GM18502 (cell line): Measurements from ENCODE around the gene LGALS8.

Experiments used
- ATAC-seq: cut with Tn5 transposase; IDR thresholded peaks from one replicate; pipeline ENCODE4 v1.9.1; 2021; ENCODE audit warnings: mild to moderate bottlenecking; ENCODE audit not compliant: unreplicated experiment, poor library complexity

The LGALS8 gene

DNA sequence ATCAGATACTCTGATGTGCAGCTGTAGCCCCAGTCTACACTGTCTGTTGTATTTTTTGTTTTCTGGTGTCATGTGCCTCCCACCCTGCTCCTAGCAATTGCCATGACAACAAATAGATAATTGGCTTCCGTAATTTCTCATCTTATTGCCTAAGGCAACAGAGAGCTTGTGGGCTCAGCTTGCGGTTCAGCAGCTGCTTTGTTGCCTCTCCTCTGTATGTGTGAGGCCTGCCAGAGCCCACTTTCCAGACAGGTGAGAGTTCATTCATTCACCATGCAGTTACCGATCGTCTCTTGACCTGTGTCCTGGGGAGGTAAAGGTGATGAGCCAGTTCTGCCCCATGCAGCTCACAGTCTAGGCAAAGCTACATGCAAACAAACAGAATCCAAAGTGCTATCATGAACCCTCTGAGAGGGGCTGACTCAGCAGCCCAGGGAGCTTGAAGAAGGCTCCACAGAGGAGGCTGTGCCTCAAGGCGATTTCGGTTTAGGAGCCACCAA is 11.9 kb downstream of the LGALS8 start:
- no peak for ATAC-seq

DNA sequence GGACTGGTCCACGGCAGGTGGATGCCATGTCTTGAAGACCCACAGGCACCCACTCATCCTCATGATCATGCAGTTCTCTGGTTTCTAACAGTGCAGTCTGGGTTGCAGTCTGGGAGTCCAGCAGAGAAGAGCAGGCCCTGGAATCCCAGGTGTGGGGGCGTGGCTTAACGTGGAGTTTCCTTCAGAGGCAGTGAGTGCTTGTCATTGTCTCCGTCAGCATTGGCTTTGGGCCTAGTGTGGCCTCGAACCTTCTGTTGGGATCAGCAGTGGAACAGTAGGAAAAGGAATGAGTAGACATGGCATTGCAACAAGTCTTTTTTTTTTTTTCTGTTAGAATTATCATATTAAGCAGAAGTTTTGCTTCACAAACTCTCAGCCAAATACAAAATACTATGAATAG is 12.8 kb downstream of the LGALS8 start:
- no peak for ATAC-seq

DNA sequence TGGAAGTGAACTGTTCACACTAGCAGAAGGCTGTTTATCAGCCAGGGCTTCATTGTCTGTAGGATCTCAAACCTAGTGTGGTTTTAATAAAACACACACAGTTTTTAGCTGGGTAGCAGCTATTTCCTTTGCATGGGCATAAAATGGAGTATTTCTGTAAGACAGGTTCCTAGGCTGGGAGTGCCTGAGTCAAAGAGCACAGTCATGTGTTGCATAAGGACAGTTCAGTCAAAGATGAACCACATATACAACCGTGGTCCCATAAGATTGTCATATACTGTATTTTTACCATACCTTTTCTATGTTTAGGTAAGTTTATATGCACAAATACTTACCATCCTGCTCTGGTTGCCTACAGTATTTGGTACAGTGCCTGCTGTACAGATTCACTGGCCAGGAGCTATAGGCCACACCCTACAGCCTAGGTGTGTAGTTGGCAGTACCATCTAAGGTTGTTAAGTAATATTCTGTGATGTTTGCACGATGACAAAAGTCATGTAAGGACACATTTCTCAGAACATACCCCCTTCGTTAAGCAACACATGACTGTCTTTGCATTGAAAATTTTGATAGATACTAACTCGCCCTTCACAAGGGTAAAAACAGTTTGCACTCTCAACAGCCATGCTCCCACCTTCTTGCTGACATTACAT is 17.2 kb downstream of the LGALS8 start:
- no peak for ATAC-seq

DNA sequence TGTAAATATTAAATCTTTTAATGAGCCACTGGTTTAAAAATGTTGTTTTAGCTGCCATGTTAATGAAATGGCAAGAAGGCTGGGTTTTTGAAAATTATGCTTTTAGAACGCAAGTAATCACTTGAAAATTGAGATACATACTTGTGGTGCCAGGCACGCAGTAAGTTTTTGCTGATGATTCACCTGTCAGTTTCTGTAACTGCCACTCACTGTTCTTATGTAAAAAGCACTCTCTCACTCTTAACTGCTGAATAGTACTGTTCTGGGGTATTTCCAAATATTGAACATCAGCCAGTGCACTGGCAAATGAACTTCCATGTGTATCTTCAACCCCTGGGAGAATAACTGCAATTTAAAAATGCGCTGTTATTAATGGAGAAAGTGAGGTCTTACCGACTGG is 17.9 kb downstream of the LGALS8 start:
- ATAC-seq = no peak

DNA sequence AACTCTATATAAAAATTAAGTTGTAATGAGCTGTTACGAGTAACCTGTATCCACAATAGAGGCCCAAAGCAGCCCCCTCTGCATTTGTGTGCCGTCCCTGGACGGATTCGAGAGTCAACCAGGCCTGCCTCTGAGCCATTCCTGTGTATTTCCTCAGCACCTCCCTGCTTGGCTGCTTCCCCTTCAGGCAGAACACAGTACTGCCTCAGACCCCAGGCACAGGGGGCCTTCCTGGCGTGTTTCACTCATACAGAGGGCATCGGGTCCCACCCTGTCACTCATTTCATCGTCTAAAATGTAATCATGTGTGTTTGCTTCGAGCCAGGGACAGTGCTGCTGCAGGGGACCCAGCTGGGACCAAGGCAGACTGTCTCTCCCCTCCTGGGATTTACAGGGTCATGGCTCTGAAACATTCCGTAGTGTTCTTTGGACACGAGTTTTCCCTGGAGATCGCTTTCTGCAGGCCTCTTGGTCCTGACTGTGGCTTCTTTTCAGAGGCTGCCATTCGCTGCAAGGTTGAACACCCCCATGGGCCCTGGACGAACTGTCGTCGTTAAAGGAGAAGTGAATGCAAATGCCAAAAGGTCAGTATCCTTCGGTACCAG is 19.4 kb downstream of the LGALS8 start:
- ATAC-seq = no peak

DNA sequence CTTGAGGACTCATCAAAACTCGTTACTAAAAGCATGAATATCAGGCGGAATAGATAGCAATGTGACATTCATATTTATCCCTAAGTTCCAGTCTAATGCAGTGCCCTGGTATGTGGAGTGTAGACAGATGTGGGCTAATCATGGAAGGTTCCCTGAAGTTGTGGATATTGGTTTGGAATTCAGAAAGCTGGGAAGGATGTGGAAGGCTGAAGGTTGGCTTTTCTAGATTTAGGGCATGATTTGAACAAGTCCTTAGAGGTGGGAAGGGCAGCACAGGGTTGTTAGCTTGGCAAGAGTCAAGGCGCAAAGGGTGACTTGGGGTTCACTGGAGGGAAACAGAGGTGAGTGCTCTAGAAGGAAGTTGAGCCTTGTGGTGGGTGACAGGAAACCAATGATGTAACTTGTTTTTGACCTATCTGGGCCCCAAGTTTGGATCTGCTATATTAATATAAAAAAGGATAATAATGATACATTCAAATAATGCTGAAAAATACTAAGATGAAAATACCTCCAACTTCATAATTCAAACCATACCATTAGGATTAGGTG is 21.9 kb downstream of the LGALS8 start:
- ATAC-seq = no peak

DNA sequence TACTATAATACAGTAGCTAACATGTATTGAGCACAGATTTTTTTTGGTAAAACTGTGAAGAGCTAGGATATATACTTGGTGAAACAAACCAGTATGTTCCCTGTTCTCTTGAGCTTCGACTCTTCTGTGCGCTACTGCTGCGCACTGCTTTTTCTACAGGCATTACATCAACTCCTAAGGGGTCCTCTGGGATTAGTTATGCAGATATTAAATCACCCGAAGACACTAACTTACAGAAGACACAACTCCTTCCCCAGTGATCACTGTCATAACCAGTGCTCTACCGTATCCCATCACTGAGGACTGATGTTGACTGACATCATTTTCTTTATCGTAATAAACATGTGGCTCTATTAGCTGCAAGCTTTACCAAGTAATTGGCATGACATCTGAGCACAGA is 24.7 kb downstream of the LGALS8 start:
- no peak for ATAC-seq

DNA sequence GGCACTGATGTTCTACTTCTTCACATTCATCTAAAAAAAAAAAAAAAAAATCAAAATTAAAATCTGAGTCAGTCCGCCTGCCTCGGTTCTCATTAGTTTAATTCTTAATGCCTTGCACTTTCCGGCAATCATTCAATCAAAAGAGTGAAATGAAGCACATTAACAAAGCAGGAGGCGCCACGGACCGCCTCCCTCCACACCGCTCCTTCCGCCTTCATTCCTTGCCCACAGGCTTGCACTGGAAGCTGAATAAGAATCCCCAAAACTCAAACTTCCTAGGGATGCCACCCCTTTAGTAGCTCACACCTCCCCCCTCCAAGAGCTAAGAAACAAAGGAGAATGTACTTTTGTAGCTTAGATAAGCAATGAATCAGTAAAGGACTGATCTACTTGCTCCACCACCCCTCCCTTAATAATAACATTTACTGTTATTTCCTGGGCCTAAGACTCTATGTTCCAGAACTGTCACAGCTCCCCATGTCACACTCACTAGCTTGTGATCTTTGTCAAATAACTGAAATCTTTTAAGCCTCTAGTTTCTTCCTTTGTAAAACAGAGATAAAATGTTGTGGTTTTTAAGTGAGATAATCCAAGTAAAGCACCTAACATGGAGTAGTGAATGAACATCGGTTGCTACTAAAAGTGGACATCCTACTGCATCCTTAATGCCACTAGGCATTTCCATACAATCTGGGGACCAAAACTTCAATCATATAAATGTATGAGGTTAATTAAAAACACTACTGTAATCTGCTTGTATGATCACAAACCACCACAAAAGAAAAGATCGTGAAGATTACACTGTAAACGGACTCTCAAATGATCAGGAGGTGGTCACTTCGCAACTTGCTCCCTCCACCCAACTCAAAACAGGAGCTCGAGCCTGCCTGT is 27.4 kb downstream of the LGALS8 start:
- no peak for ATAC-seq

DNA sequence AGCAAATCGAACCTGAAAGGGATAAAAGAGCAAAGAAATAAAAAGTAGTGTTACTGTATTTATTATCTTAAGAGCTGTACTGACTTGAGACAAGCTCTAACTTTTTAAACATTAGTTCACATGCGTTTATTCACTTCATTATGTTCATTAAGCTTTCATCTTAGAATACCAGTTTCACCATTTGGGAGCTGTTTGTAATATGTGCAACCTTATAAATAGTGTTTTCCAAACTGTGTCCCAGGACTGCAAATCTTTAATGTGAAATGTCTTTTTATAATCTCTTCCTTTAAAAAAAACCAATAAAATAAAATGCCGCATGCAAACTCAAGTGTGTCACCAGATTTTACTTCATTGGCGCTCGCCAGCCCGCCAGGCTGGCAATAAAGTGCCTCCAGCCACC is 28.3 kb downstream of the LGALS8 start:
- no peak for ATAC-seq

DNA sequence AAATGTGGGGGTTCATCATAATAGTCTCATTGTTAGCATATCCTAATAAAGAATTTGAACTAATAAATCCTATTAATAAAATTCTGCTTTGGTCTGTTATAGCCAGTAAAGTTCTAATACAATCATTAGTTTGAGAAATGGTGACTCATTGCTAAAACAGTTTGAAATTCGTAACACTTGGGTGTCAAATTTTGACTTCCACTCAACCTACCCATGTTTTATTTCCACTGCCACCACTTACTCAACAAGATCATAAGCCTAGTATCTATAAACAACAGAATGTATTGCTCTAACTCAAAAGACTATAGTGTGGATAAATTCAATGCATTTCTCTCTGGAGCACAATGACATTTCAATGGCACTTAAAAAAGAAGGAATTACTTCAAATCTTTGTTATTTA is 29.1 kb downstream of the LGALS8 start:
- ATAC-seq = no peak

DNA sequence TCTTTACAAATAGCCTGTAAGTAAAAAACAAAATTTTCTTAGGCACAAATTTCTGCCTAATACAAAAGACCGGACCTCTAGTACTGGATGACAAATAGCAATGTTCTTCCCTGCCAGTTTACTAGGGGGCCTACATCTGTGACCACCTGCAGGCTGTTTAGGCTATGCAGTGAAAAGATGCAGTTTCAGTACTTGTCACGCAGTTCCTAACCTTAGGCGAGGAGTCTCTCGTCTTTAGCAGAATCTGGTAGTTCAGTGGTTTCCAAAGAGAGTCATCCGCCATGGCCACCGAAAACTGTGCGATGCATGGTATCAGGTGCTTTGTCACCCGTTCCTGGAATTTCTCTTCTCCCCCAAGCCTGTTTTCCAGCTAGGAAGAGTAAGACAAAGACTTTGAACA is 29.6 kb downstream of the LGALS8 start:
- no peak for ATAC-seq

DNA sequence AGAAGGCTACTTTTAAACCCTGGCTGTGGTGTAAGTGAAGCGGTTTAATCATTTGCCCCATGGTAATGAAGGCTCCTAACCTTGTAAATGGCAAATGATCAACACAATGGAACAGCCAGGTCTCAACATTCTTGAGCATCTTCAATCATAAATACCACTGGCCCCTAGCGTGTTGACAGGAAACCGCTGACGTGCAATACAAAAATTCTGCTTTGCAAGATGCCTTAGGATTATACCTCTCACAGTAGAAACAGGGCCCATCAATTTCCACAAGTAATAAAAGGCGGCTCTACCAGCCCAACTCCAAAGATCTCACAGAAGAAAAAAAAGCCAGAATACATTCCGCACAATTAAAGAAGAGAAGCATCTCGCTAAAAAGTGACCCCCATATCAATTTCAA is 32.8 kb downstream of the LGALS8 start:
- ATAC-seq = no peak

DNA sequence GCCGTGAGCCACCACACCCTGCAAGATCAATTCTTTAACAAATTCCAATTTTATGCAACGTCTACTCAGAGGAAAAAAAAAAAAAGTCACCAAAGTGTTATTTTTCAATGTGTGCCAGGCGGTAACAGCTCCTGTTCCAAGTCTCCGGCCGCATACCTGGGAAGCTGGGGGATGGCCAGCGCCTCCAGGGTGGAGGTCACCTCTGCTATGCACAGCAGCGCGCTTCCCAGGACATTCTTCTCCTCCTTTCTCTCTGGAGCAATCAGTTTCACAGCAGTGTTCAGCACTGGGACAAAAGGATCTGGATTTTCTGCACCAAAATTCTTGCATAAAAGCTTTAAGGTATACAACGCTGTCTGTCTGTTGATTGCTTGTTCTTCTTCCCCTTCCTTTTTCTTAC is 34.3 kb downstream of the LGALS8 start:
- no peak for ATAC-seq

DNA sequence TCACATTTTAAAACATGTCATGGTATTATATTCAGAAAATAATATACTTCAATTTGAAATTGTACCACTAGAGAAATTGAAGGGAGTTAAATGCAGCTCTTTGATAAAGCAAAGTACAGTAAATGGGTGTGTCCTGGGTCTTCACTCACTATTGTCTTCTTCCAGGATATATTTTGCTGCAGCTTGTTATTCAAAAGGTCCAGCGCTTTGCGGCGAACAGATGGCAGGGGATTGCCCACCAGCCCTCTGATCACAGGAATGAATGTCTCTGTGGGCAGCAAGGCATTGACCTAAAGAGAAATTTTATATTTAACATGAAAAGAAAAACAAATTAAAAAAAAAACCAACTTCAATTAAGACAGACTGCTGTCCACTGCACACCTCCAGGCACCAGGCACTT is 35.1 kb downstream of the LGALS8 start:
- no peak for ATAC-seq

DNA sequence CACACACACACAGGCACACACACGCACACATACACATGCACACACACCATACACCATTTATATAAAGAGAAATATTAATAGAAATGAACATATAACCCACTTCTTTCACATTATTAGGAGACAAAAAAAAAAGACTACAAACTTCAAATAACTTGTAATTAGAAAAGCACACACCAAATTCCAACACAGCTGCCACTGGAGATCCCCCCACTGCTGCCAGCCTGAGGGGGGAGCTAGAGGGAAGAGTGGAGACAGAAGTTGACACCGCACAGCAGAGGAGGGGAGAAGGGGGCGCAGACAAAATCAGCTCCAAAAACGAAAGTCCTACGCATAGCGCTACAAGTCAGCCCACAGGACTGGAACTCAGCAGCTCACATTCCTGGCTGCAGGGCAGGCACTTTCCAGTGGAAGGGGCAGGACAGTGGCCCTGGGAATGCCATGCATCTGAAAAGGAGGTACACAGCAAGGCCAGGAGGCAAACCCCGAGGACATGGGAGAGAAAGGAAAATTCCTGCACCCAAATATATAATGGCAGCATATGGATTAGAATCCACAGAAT is 36.5 kb downstream of the LGALS8 start:
- ATAC-seq = no peak

DNA sequence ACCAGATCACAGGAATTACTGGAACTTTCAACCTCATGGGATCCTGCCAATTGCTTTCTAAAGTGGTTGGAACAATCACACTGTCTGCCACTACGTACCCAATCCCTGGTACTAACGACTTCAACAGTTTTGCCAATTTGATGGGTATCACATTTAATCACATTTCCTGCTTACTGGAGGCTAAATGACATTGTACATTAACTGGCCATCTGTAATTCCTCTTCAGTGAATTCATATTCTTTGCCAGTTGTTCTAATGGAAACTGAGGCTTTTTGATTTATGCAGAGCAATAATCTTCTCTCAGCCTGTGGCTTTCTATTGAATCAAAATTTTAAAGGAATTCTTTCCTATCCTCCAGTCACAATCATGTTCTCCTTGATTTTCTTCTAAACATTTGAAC is 38.2 kb downstream of the LGALS8 start:
- ATAC-seq = no peak

DNA sequence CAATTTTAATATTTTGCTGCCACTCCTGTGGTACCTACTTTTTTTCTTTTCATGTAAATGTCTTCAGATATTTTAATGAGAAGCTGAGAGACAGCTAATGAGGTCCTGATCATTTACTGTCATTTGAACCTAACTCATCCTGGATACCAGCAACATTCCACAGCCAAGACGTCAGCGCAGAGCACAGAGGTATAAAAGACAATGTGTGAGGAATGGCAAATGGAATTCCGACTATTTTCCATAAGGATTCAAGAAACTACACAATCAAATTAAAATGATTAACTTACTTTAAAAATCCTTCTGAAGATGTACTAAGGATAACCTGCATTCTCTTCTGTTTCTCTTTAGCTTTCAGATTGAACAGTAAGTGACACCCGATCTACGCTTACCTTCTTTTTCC is 41.7 kb downstream of the LGALS8 start:
- no peak for ATAC-seq

DNA sequence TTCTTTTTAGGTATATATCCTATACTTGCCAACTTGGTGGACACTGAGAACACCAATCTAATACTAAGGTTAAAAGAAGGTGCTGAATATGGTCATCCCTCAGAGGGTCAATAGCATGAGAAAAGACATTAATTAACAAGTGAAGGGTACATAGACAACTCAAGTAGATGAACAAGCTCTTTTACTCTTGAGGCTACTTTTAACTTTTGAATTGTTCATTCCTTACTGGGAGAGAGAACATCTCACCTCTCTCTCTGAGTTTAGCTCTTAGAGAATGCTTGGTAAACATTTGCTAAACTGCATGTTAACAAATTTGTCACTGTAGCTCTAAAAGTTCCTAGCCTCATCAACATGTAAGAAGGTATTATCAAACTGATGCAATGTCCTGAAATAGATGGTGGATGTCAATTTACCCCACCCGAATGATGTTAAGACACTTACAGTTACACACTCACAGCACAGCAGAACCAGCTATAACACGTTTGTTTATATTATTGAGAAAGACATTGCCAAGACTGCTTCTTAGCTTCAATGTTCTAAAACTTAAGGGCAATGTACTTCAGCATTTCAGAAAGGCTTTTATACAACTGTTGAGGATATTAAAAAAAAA is 44.6 kb downstream of the LGALS8 start:
- ATAC-seq = no peak

DNA sequence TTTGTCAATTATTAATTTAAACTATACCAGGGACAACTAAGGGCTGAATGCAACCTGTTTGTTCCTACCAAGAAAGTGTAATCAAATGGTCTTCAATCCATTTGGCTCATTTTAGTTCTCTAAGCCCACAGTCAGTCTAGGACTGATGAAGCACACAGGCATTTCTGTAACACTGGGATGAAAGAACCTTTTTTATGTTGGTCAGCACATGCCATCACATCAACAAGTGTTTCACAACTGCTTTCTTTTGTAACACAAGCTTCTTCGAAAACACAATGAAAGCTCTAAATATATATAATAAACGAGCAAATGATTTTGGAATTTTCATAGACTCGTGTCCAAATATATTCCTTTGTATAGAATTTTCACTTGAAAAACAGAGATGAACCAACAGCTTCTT is 51.7 kb downstream of the LGALS8 start:
- no peak for ATAC-seq

DNA sequence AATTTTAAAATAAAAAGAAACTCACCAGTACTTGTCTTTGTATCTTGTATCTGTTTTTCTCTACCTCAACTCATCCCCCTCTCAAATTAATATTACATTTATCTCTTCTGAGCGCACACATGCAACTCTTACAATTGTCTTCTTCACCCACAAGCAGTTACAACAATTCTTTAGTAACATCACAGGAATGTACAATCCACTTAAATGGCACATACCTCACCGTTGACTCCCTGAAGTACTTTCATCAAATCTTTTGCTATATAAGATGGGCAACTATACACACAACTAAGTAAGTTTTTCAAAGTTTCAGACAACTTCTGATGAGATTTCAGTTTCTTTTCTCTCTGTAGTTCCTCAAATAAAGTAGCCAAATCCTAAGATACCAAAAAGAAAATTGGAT is 52.2 kb downstream of the LGALS8 start:
- no peak for ATAC-seq
